ENCODE measurements around the gene KDM4B. TPM values are rescaled to one million over a fixed set of nuclear protein-coding genes. Genes with fewer than 3 reads are reported as not detected.

KDM4B gene
- total and polyA plus RNA-seq, 2 of the 8 experiments (the other 6 are each of a cell fraction or from before 2014, with no cell fraction given), result 12.0 to 31.9 TPM

- Histone ChIP-seq H2AFZ (ENCODE audit: low read length) (no peak overlapping the region), H4K20me1 (replicated peaks in 1 of 2; ENCODE audit: control insufficient read depth in 1 of 2, insufficient read depth in 2 of 2, low read length in 2 of 2) (peaks cover 14 to 24% of the 10 kb centered on the region in 2 experiments)
Measured at GRCh38 chr19:4974880-4975469, 6.1 kb downstream of the KDM4B start.

More at GRCh38 chr19:4974880-4975469, 6.1 kb downstream of the KDM4B start:
- Histone ChIP-seq H3K9me3 (ENCODE audit: insufficient read depth in 2 of 2, low read depth in 1 of 2, low read length in 1 of 2) (no peaks in the 10 kb centered on the region), H3K9ac (replicated peaks in 1 of 4; ENCODE audit: extremely low read depth in 1 of 4, low read depth in 3 of 4, low read length in 3 of 4) (no peak overlapping the region), H2BK5ac (ENCODE audit: low read depth, low read length) (no peak overlapping the region), H3K4ac (replicated peaks; ENCODE audit: insufficient read length, low read depth, low read length) (no peak overlapping the region), H2BK12ac (ENCODE audit: low read depth, low read length) (no peak overlapping the region), H3K36me3 (ENCODE audit: control insufficient read depth in 2 of 4, insufficient read depth in 4 of 4, low read length in 3 of 4) (peaks cover 0 to 4% (median 0%) of the 10 kb centered on the region in 4 experiments; a peak in 2 of 8 replicates), H3K4me3 (ENCODE audit: extremely low read depth in 1 of 4, insufficient read depth in 2 of 4, low read depth in 3 of 4, low read length in 4 of 4) (no peak overlapping the region), H2BK120ac (replicated peaks; ENCODE audit: low read depth, low read length) (no peak overlapping the region), H4K5ac (ENCODE audit: insufficient read length, low read depth, low read length) (no peak overlapping the region), H3K18ac (ENCODE audit: extremely low read depth, low read length) (no peak overlapping the region), H3K27me3 (replicated peaks in 1 of 4; ENCODE audit: control insufficient read depth in 3 of 4, extremely low read depth in 1 of 4, insufficient read depth in 3 of 4, low read length in 3 of 4) (peaks cover 0 to 2% (median 0%) of the 10 kb centered on the region in 4 experiments; a peak in 2 of 7 replicates), H3K14ac (ENCODE audit: insufficient read length) (no peak overlapping the region), H3K23ac (ENCODE audit: insufficient read length) (no peak overlapping the region), H3K4me1 (replicated peaks in 1 of 4; ENCODE audit: control insufficient read depth in 3 of 4, insufficient read depth in 4 of 4, low read length in 3 of 4) (peaks cover 3 to 18% (median 12%) of the 10 kb centered on the region in 4 experiments), H2BK15ac (ENCODE audit: low read length) (no peak overlapping the region), H3K56ac (replicated peaks; ENCODE audit: insufficient read length, low read depth, low read length) (no peak overlapping the region), H3K23me2 (ENCODE audit: low read depth, low read length) (peaks cover 4% of the 10 kb centered on the region; the same call in 1 of the 2 replicates), H2BK20ac (ENCODE audit: low read length) (no peak overlapping the region), H3K79me2 (ENCODE audit: control insufficient read depth in 1 of 2, insufficient read depth in 2 of 2, low read length in 2 of 2) (peaks cover 10 to 77% of the 10 kb centered on the region in 2 experiments; a peak in 3 of 4 replicates), H3K79me1 (ENCODE audit: low read depth, low read length) (peaks cover 27% of the 10 kb centered on the region), H2AK5ac (ENCODE audit: low read depth, low read length) (no peak overlapping the region), H4K8ac (ENCODE audit: extremely low read depth, insufficient read depth, low read length) (no peak overlapping the region), H3K4me2 (ENCODE audit: insufficient read depth in 1 of 2, low read depth in 2 of 2, low read length in 2 of 2) (no peak overlapping the region), H3K27ac (ENCODE audit: low read depth, low read length) (no peak overlapping the region), H4K91ac (replicated peaks; ENCODE audit: insufficient read length, low read length) (no peak overlapping the region)
- TF ChIP-seq HDAC2 (IDR thresholded peaks at IDR 0.05; ENCODE audit: borderline replicate concordance in 1 of 2, low read depth in 2 of 2, low read length in 2 of 2), result no peak
- TF ChIP-seq YY1 (IDR thresholded peaks at IDR 0.05; ENCODE audit: low read depth, low read length), result no peak
- DNase-seq (ENCODE audit: low read depth in 1 of 2, low spot score in 2 of 2), result no peak
- no peak for FAIRE-seq
- CTCF ChIA-PET (ENCODE audit: partially characterized antibody), result interaction anchor here (0.6 to 5.7 kb wide), 14 partner anchors 11 to 461 kb away, joined by 3 to 38 read pairs (median 4); no protein-coding TSS in a partner anchor
- POLR2A ChIA-PET (ENCODE audit: partially characterized antibody), result interaction anchor here (0.6 to 1.6 kb wide), 6 partner anchors 11 to 115 kb away, joined by 3 read pairs; no protein-coding TSS in a partner anchor
- 89% methylated on average over 12 of the region's 14 CpGs; no CpG with 5 or more reads in 1 of the 2 experiments for WGBS, 2 experiments (ENCODE audit: extremely low coverage in 1 of 2, insufficient coverage in 1 of 2, insufficient read length in 1 of 2, insufficient replicate concordance in 2 of 2, low coverage in 1 of 2, low lambda C conversion rate in 2 of 2, missing lambda C conversion rate in 1 of 2)
